Fibroblast of lung (primary cell): ENCODE data around the gene H1-8. TPM values are rescaled to one million over a fixed set of nuclear protein-coding genes. Genes with fewer than 3 reads are reported as not detected.

Experiments
- DNase-seq, 2 donors: peaks; one replicate each; pipeline versions ENCODE4 v3.0.0 to v3.0.0-alpha.2; 2010; ENCODE audit warnings: low read depth in 2 of 2
- H2AFZ ChIP-seq: 2 replicates; pipeline ENCODE4 v1.5.1; 2012; ENCODE audit warnings: low read length, control low read depth, inconsistent platforms
- H3K27ac ChIP-seq: 2 replicates; pipeline ENCODE4 v1.5.1; 2011; ENCODE audit warnings: low read length, control low read depth; ENCODE audit not compliant: insufficient read depth
- H3K27me3 ChIP-seq: 2 replicates; pipeline ENCODE4 v1.5.1; 2011; ENCODE audit warnings: mild to moderate bottlenecking, low read length; ENCODE audit not compliant: control insufficient read depth, insufficient read depth
- H3K36me3 ChIP-seq: 2 replicates; pipeline ENCODE4 v1.5.1; 2011; ENCODE audit warnings: low read length; ENCODE audit not compliant: control insufficient read depth, insufficient read depth
- H3K4me1 ChIP-seq: 2 replicates; pipeline ENCODE4 v1.5.1; 2011; ENCODE audit warnings: low read length; ENCODE audit not compliant: control insufficient read depth, insufficient read depth; ENCODE audit errors: extremely low read depth
- H3K4me2 ChIP-seq: 2 replicates; pipeline ENCODE4 v1.5.1; 2011; ENCODE audit warnings: low read length, control low read depth; ENCODE audit not compliant: insufficient read depth; ENCODE audit errors: extremely low read depth
- H3K4me3 ChIP-seq, 4 experiments: fragments of 200-600 bp in 1 of 4; sonication (generic) in 1 of 4; replicated peaks in 1 of 4; 2 replicates each; pipeline ENCODE4 v1.5.1; 2011 to 2016; ENCODE audit warnings: low read length in 4 of 4, low read depth in 3 of 4, mild to moderate bottlenecking in 3 of 4, control low read depth in 2 of 4, inconsistent platforms in 1 of 4, mixed read lengths in 1 of 4; ENCODE audit not compliant: insufficient read depth in 1 of 4; ENCODE audit errors: control extremely low read depth in 1 of 4
- H3K79me2 ChIP-seq: 2 replicates; pipeline ENCODE4 v1.5.1; 2012; ENCODE audit warnings: mild to moderate bottlenecking, low read length, inconsistent platforms; ENCODE audit not compliant: control insufficient read depth, insufficient read depth
- H3K9ac ChIP-seq: 2 replicates; pipeline ENCODE4 v1.5.1; 2011; ENCODE audit warnings: mild to moderate bottlenecking, low read length, control low read depth; ENCODE audit not compliant: insufficient read depth
- H3K9me3 ChIP-seq: 2 replicates; pipeline ENCODE4 v1.5.1; 2012; ENCODE audit warnings: low read depth, low read length; ENCODE audit not compliant: control insufficient read depth, insufficient read depth
- H4K20me1 ChIP-seq: 2 replicates; pipeline ENCODE4 v1.5.1; 2011; ENCODE audit warnings: low read length; ENCODE audit not compliant: control insufficient read depth, insufficient read depth; ENCODE audit errors: extremely low read depth
- EZH2 ChIP-seq: IDR thresholded peaks from 2 replicates; pipeline ENCODE4 v1.5.1; 2012; ENCODE audit warnings: low read length, control low read depth, mild to moderate bottlenecking; ENCODE audit errors: missing control alignments
- polyA plus RNA-seq, 2 donors: library from polyadenylated mRNA; depleted of rRNA in 1 of 2; stranded (reverse) in 1 of 2; unstranded in 1 of 2; fragments of >200 nt; gene quantifications; 2 replicates each; pipeline ENCODE4 v1.2.1, GENCODE V29; 2011 to 2012; ENCODE audit warnings: missing spikeins in 1 of 2
- total RNA-seq: library from RNA; depleted of rRNA; stranded (reverse); fragments of >200 nt; gene quantifications from 2 replicates; pipeline ENCODE4 v1.2.1, GENCODE V29; 2014
- TF ChIP-seq, protein P1 (sequence below), 2 donors: IDR thresholded peaks in 1 of 2; conservative IDR thresholded peaks in 1 of 2; 1 replicate in 1 of 2; 2 replicates in 1 of 2; pipeline ENCODE4 v1.5.1; 2011 to 2012; ENCODE audit warnings: low read length in 2 of 2, control low read depth in 1 of 2, inconsistent platforms in 1 of 2, low read depth in 1 of 2, mild to moderate bottlenecking in 1 of 2

The H1-8 gene
- total and polyA plus RNA-seq, 2 donors (not counting 1 experiment from before 2014, with no cell fraction given) = not detected

DNA sequence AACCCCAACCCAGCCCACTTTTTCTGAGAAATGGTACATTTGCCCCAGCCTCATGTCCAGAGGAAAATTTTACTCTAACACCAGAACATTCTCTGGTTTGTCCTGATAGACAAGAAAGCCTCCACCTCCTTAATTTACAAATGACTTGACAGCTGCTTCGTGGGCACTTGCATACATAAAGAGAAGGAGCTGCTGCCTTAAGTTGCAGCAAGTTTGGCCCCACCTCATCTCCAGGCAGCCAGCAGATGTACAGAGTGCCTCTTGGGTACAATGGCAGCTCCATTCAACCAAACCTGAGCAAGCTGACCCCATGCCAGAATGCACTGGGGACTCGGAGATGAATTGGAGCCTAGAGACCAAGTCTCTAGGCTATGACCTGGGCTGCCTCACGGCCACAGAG is 6.2 kb upstream of the H1-8 start:
- H3K9ac ChIP-seq = no peak overlapping the region
- H3K36me3 ChIP-seq = no peaks in the 10 kb centered on the region
- TF ChIP-seq, protein P1, sequence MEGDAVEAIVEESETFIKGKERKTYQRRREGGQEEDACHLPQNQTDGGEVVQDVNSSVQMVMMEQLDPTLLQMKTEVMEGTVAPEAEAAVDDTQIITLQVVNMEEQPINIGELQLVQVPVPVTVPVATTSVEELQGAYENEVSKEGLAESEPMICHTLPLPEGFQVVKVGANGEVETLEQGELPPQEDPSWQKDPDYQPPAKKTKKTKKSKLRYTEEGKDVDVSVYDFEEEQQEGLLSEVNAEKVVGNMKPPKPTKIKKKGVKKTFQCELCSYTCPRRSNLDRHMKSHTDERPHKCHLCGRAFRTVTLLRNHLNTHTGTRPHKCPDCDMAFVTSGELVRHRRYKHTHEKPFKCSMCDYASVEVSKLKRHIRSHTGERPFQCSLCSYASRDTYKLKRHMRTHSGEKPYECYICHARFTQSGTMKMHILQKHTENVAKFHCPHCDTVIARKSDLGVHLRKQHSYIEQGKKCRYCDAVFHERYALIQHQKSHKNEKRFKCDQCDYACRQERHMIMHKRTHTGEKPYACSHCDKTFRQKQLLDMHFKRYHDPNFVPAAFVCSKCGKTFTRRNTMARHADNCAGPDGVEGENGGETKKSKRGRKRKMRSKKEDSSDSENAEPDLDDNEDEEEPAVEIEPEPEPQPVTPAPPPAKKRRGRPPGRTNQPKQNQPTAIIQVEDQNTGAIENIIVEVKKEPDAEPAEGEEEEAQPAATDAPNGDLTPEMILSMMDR (conservative IDR thresholded peaks at IDR 0.05 in 1 of 2, IDR thresholded peaks at IDR 0.05 in 1 of 2; ENCODE audit: low read depth in 1 of 2, low read length in 2 of 2) = no peak
- no peak for TF ChIP-seq EZH2
- no peaks in the 10 kb centered on the region for H3K9me3 ChIP-seq
- H3K27me3 ChIP-seq = no peaks in the 10 kb centered on the region
- no peaks in the 10 kb centered on the region for H3K4me1 ChIP-seq
- H3K4me2 ChIP-seq = no peak overlapping the region
- H3K4me3 ChIP-seq = no peak overlapping the region
- H4K20me1 ChIP-seq = no peaks in the 10 kb centered on the region
- H3K79me2 ChIP-seq = no peaks in the 10 kb centered on the region
- H3K27ac ChIP-seq = no peak overlapping the region
- no peak for DNase-seq
- no peak overlapping the region for H2AFZ ChIP-seq

DNA sequence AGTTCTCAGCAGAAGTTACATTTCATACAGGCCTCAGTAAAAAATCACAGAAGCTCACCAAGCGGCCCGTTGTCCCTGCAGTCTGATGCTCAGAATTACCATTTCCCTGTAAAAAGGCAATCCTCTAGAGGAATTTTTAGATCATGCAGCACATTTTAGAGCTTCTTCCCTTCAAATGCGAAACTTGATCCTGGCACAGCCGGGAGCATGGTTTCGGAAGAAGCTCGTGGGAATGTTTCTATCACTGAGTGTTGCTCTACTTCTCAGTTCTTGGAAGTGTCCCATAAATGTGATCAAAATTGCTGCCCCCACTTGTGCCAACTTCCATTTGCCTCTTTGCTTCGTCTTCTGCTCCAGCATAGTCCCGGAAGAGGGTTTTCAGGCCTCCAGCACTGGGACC is 3.8 kb upstream of the H1-8 start:
- Histone ChIP-seq H3K4me3 (no peak overlapping the region), H3K9me3 (no peaks in the 10 kb centered on the region), H3K79me2 (no peaks in the 10 kb centered on the region), H3K27ac (no peak overlapping the region), H3K4me2 (no peak overlapping the region), H3K27me3 (no peaks in the 10 kb centered on the region), H4K20me1 (no peaks in the 10 kb centered on the region), H2AFZ (no peak overlapping the region), H3K4me1 (no peaks in the 10 kb centered on the region), H3K36me3 (no peaks in the 10 kb centered on the region), H3K9ac (no peak overlapping the region)
- no peak for TF ChIP-seq EZH2
- TF ChIP-seq, protein P1 (conservative IDR thresholded peaks at IDR 0.05 in 1 of 2, IDR thresholded peaks at IDR 0.05 in 1 of 2; ENCODE audit: low read depth in 1 of 2, low read length in 2 of 2) = no peak
- no peak for DNase-seq

DNA sequence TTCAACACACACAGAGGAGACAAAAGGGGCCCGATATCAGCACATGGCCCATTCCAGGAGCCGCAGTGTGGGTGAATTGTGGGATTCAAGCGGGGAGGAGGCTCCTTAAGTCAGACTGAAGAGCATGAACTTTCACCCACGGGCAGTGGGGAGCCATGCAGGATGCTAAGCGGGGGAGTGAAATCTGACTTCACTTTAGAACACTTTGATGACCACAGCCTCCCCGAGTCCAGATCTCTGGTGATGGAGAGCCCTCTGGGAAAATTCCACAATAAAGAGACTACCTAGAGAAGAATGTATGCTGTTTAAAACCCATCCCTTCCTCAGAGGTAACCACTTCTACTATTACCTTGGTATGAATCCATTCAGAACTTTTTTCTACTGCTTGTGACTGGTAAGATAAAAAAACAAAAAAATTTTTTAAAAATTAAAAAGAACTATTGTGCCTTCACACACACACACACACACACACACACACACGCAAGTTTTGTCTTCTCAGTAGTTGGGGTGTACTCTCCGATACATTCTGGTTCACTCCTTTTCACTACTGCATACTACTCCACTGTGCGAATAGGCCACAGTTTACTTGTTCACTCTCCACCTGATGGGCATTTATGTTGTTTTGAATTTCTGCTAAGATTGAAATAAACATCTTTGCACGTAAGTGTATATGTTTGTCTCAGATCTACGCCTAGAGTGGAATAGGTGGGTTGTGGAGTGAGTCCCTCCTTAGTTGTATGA is 2.0 kb upstream of the H1-8 start:
- no peak for DNase-seq

More for the DNA sequence above, 2.0 kb upstream of the H1-8 start:
- no peak overlapping the region for H3K4me3 ChIP-seq
- no peak overlapping the region for H2AFZ ChIP-seq
- TF ChIP-seq, protein P1 (conservative IDR thresholded peaks at IDR 0.05 in 1 of 2, IDR thresholded peaks at IDR 0.05 in 1 of 2; ENCODE audit: low read depth in 1 of 2, low read length in 2 of 2) = no peak
- no peak for TF ChIP-seq EZH2
- no peaks in the 10 kb centered on the region for H3K4me1 ChIP-seq
- H3K9ac ChIP-seq = no peak overlapping the region
- H3K36me3 ChIP-seq = no peaks in the 10 kb centered on the region
- H3K9me3 ChIP-seq = no peaks in the 10 kb centered on the region
- no peaks in the 10 kb centered on the region for H3K79me2 ChIP-seq
- H4K20me1 ChIP-seq = no peaks in the 10 kb centered on the region
- no peak overlapping the region for H3K27ac ChIP-seq
- H3K27me3 ChIP-seq = no peaks in the 10 kb centered on the region
- no peak overlapping the region for H3K4me2 ChIP-seq
